GM18951 (cell line): ENCODE results near the gene TSHZ2.
"Not testable (repeated sequence)": the region's sequence is repeated elsewhere in the genome, so short reads cannot be mapped to it uniquely, and the experiment has no call there.

Experiments
- POLR2A ChIP-seq: IDR thresholded peaks from 4 replicates; pipeline ENCODE4 v1.6.1; 2011; ENCODE audit warnings: mild to moderate bottlenecking; ENCODE audit not compliant: insufficient read length, insufficient read depth; ENCODE audit errors: extremely low read depth
- in situ Hi-C: fragments of 300-500 bp; cut with MboI; formaldehyde crosslinking; loops from one replicate; pipeline ENCODE4 v1.12.0; 2022; ENCODE audit warnings: low sequenced_read_pairs, mixed read lengths, inconsistent platforms; ENCODE audit not compliant: unreplicated experiment

TSHZ2 gene

DNA sequence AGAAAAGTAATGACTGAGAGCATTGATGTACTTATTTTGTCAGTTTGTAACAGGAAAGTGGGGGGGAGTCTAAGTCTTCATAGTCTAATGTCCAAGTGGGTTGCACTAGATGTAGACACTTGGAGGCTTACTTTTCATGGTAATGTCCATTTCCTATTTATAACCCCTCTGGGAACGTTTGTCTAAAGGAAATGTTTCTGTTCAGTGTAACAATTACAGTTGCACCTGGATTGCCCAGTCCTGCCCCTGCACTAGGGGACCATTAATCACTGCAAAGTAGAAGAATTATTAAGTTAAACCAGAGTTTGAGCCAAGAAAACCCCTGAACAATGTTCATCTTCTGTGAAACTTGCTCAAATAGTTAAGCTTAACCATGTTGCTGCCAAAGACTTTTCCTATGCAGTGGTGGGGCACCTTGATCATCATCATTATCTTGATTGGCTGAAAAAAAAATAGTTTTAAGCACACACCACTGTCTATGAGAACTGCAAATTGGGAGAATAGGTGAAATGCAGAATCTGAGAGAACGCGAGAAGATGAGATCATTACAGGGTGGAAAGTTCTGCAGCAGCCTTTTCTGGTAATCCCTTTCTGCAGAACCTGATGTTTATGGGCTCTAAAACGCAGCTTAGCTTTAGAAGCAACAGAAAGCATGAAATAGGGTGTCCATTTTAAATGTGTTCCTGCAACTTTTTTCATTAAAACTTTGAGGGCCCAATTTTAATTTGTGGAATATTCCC, 515.5 kb downstream of the TSHZ2 start:
- TF ChIP-seq POLR2A = no peak

GRCh38 chr20:53488775-53489272, 516.7 kb downstream of the TSHZ2 start:
- no peak for TF ChIP-seq POLR2A
- in situ Hi-C loops = no loop called here

More for the DNA sequence above, 515.5 kb downstream of the TSHZ2 start:
- in situ Hi-C loops = no loop called here

GRCh38 chr20:53489528-53489927, 517.4 kb downstream of the TSHZ2 start:
- in situ Hi-C loops = no loop called here
- TF ChIP-seq POLR2A = no peak

DNA sequence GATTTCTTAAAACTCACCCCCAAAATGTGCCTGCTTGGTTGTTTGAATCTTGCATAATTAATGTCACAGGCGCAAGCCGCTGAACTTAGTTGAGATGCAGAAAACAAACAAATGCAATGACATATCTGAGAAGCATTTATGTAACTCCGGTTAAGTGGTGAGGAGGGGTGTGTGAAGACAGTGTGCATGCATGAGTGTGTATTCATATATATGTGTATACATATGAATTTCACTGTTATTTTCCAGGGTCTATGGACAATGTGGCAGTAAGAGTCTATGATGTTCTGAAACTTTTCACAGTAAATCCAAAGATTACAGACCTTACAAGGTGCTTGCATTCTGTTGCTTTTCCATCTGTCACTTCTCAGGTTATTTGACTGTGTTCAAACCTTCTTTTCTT, 518.5 kb downstream of the TSHZ2 start:
- TF ChIP-seq POLR2A = no peak
- in situ Hi-C loops = no loop called here

- in situ Hi-C loops = no loop called here
- TF ChIP-seq POLR2A = no peak
These were observed 519.3 kb downstream of the TSHZ2 start for GRCh38 chr20:53491462-53491861.

DNA sequence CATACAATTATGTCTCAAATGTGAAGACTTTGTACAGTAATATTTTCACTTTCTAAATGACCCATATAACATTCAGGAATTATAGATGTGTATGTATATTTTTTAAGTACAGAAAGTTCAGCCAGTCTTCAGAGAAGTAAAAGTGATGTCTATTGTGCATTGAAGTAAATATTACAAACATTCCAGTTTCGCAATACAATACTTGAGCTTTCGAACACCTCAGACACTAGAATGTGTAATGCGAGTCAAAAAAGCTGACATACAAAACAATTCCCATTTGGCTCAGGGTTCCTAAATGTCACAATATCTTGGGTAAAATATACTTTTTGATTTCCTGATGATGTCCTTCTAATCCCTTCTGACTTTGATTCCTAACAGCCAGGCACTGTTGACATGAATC, 520.1 kb downstream of the TSHZ2 start:
- in situ Hi-C loops = no loop called here
- TF ChIP-seq POLR2A = no peak

DNA sequence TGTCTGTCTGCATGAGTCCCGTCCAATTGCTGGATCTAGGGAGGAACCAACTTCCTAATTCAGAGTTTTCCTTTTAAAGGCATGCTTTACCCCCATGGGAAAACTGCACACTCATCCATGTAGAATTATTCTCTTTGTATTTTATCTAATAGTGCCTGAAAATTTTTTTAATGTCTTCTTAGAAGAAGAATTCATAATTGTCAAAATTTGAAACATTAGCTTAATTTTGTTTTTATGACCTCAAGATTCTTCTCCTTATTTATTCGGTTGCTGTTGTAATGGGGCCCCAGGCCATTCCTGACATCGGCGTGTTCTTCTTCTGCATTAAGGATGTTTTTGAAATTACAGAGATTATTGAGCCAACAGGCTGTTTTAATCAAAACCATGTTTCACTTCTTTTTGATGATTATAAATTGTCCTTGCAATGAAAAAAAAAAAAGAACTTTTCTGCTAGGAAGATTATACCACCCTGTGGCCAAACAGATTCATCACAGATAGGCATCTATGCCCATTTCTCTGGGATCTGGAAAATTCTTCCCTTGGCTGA, 521.2 kb downstream of the TSHZ2 start:
- in situ Hi-C loops = no loop called here

DNA sequence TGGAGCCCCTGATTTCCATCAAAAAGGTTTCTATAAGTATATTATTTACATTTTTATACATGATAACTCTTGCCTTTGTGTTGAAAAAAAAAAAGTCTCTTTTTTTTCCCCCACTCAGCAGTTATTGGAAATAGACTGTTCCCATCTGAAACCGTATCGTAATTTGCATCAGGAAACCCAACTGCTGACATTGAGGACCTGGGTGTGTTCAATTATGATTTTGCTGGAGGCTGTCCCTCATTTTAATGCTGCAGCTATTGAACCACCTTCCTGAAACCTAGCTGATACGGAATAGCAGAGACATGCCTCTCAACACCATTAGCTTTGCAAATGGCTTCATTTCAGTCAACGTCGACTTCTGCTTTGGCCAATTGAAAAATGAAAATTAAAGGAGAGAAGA, 522.6 kb downstream of the TSHZ2 start:
- in situ Hi-C loops = no loop called here
- no peak for TF ChIP-seq POLR2A

More for the DNA sequence above, 521.2 kb downstream of the TSHZ2 start:
- TF ChIP-seq POLR2A = no peak

GRCh38 chr20:53495398-53496092, 523.4 kb downstream of the TSHZ2 start:
- in situ Hi-C loops = no loop called here
- TF ChIP-seq POLR2A = no peak

DNA sequence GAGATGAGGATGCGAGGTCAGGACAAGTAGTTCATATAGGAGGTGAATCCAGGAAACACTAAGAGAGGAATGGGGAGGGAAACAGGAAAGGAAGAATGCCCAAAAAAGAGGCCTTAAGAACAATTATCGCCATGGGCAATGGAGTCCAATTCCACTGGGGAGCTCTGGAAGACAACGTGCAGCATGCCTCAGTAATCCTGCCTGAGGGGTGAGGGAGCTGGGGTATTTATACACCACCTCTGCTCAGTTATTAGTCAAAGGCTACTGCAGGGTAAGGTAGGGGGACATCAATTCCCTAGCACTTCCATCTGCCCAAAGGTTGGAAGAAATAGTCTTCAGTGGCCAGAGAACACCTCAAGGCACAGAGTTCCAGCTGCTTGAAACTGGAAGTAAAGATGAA, 525.1 kb downstream of the TSHZ2 start:
- in situ Hi-C loops = no loop called here
- TF ChIP-seq POLR2A = no peak

GRCh38 chr20:53498341-53498740, 526.2 kb downstream of the TSHZ2 start:
- in situ Hi-C loops = no loop called here
- TF ChIP-seq POLR2A = no peak

- no peak for TF ChIP-seq POLR2A
- in situ Hi-C loops = no loop called here
These were observed 528.5 kb downstream of the TSHZ2 start for GRCh38 chr20:53500651-53501050.

GRCh38 chr20:53502820-53503219, 530.7 kb downstream of the TSHZ2 start:
- TF ChIP-seq POLR2A = no peak
- in situ Hi-C loops = no loop called here

DNA sequence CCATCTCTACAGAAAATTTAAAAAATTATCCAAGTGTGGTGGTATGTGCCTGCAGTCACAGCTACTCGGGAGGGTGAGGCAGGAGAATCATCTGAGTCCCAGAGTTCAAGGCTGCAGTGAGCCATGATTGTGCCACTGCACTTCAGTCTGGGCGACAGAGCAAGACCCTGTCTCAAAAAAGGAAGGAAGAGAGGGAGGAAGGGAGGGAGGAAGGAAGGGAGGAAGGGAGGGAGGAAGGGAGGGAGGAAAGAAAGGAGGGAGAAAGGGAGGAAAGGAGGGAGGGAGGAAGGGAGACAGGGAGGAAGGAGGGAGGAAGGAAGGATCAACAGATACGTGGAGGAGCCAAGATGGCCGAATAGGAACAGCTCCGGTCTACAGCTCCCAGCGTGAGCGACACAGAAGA, 531.4 kb downstream of the TSHZ2 start:
- in situ Hi-C loops = no loop called here
- TF ChIP-seq POLR2A = no peak

GRCh38 chr20:53504106-53504505, 531.9 kb downstream of the TSHZ2 start:
- in situ Hi-C loops = not testable (repeated sequence)
